HFF-Myc (cell line): ENCODE results near the gene TBC1D5.

ENCODE experiments used
- DNase-seq: peaks from one replicate; pipeline ENCODE4 v3.0.0-alpha.2; 2011; ENCODE audit warnings: low read depth; ENCODE audit errors: extremely low read depth
- H3K4me3 ChIP-seq: replicated peaks from 2 replicates; pipeline ENCODE4 v1.5.1; 2011; ENCODE audit warnings: low read depth, mild to moderate bottlenecking, control low read depth, low read length
- TF ChIP-seq, protein P1 (sequence below): IDR thresholded peaks from 2 replicates; pipeline ENCODE4 v1.5.1; 2012; ENCODE audit warnings: mild to moderate bottlenecking, low read depth, low read length, control low read depth; ENCODE audit errors: missing control alignments

The TBC1D5 gene

GRCh38 chr3:17239417-17239816 is 503.0 kb downstream of the TBC1D5 start:
- no peak for DNase-seq
- H3K4me3 ChIP-seq: no peak overlapping the region
- TF ChIP-seq, protein P1, sequence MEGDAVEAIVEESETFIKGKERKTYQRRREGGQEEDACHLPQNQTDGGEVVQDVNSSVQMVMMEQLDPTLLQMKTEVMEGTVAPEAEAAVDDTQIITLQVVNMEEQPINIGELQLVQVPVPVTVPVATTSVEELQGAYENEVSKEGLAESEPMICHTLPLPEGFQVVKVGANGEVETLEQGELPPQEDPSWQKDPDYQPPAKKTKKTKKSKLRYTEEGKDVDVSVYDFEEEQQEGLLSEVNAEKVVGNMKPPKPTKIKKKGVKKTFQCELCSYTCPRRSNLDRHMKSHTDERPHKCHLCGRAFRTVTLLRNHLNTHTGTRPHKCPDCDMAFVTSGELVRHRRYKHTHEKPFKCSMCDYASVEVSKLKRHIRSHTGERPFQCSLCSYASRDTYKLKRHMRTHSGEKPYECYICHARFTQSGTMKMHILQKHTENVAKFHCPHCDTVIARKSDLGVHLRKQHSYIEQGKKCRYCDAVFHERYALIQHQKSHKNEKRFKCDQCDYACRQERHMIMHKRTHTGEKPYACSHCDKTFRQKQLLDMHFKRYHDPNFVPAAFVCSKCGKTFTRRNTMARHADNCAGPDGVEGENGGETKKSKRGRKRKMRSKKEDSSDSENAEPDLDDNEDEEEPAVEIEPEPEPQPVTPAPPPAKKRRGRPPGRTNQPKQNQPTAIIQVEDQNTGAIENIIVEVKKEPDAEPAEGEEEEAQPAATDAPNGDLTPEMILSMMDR: no peak

- no peak for DNase-seq
- no peak overlapping the region for H3K4me3 ChIP-seq
- TF ChIP-seq, protein P1: no peak
Measured at GRCh38 chr3:17238023-17238422, 504.4 kb downstream of the TBC1D5 start.

GRCh38 chr3:17235310-17235709 is 507.1 kb downstream of the TBC1D5 start:
- TF ChIP-seq, protein P1: no peak
- H3K4me3 ChIP-seq: no peak overlapping the region
- DNase-seq: no peak

DNA sequence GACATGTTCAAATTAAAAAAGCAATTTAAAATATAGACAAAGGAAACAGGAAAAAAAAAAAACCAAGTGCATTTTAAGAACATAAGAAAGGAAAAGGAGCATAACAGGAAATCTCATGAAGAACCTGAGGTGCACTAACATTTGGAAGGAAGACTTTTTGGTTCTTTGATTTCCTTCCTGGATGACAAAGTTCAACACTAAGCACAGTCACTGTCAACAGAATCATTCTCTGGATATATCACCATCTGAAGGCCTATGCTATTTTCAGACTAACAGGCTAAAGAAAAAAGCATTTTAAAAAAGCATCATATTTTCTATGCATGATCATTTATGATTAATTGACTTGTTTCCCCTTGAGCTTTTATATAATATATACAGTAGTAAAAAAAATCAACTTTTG is 508.0 kb downstream of the TBC1D5 start:
- no peak overlapping the region for H3K4me3 ChIP-seq
- TF ChIP-seq, protein P1: no peak
- no peak for DNase-seq

DNA sequence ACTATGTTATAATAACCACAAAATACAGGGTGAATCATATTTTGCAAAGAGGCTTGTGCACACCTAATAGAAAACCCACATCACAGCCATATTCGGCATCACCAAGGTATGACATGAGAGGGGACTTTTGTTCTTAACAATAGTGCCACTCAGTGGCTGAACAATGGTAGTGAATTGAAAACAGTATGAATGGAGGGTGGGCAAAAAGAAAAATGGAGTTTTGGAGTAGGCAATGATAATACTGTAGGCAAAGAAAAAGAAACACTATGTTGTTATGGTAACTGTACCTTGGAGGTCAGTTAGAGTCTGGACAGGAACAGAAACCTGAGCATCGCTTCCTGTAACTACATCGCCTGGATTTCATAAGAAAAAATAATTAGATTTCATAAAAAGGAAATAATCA is 509.0 kb downstream of the TBC1D5 start:
- TF ChIP-seq, protein P1: peak; percentile 45
- DNase-seq: peak; percentile 54

DNA sequence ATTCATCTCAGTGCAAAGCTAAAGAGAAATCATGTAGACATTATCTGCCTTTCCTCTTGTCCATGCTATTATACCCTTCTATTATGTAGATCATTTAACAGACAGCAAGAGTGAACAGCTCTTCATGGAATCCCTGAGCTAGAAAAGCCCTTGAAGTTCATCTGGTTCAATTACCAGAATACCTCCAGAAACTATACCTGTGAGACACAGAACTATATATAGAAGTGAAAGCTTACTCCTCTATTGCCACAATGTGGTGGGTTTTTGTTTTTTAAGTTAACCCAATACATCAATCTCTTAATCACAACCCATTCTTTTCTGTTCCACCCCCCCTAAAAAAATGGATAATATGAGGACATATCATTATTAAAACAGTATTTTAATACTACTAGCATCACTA is 510.0 kb downstream of the TBC1D5 start:
- TF ChIP-seq, protein P1: no peak
- DNase-seq: no peak

More for the DNA sequence above, 509.0 kb downstream of the TBC1D5 start:
- H3K4me3 ChIP-seq: no peak overlapping the region

GRCh38 chr3:17231537-17232261 is 510.7 kb downstream of the TBC1D5 start:
- DNase-seq: no peak
- H3K4me3 ChIP-seq: no peak overlapping the region
- TF ChIP-seq, protein P1: no peak

More for the DNA sequence above, 510.0 kb downstream of the TBC1D5 start:
- no peak overlapping the region for H3K4me3 ChIP-seq
